Lower leg skin (tissue), 4 donors: ENCODE data around the gene LRRC46. TPM values are rescaled to one million over a fixed set of nuclear protein-coding genes. Genes with fewer than 3 reads are reported as not detected.

Source experiments
- DNase-seq, 2 donors: peaks; one replicate each; pipeline ENCODE4 v3.0.0-alpha.2; 2019; ENCODE audit warnings: low spot score in 2 of 2
- H3K4me3 ChIP-seq: fragments of 200-600 bp; sonication (generic); 2 replicates; pipeline ENCODE4 v1.5.1; 2017; ENCODE audit warnings: mild to moderate bottlenecking, low read depth; ENCODE audit not compliant: poor library complexity, severe bottlenecking
- POLR2A ChIP-seq, 2 donors: fragments of 450-650 bp; IDR thresholded peaks; one replicate each; pipeline ENCODE4 v1.6.1; 2016 to 2017; ENCODE audit warnings: antibody characterized with exemption in 2 of 2, mild to moderate bottlenecking in 1 of 2, moderate library complexity in 1 of 2
- WGBS, 2 donors: methylation state at CpG; one replicate each; pipeline ENCODE4 v1.1.5; 2018; 5-methylcytosine and 5-hydroxymethylcytosine counted together
- intact Hi-C: fragments of 100-400 bp; cut with DNase I; formaldehyde crosslinking; loops from one replicate; pipeline ENCODE4 v1.15.0; 2023; ENCODE audit warnings: low total_unique reads
- total RNA-seq, 4 donors: library from RNA; depleted of rRNA; stranded (reverse); fragments of >200 nt; gene quantifications; one replicate each; pipeline ENCODE4 v1.1.0, GENCODE V29; 2016
- TF ChIP-seq, protein P1 (sequence below), 3 donors: fragments of 450-650 bp; IDR thresholded peaks; one replicate each; pipeline ENCODE4 v1.5.1; 2016; ENCODE audit warnings: antibody characterized with exemption in 3 of 3, mild to moderate bottlenecking in 3 of 3, moderate library complexity in 2 of 3

LRRC46 gene
- total RNA-seq, 4 donors from 2014 or later: not detected

DNA sequence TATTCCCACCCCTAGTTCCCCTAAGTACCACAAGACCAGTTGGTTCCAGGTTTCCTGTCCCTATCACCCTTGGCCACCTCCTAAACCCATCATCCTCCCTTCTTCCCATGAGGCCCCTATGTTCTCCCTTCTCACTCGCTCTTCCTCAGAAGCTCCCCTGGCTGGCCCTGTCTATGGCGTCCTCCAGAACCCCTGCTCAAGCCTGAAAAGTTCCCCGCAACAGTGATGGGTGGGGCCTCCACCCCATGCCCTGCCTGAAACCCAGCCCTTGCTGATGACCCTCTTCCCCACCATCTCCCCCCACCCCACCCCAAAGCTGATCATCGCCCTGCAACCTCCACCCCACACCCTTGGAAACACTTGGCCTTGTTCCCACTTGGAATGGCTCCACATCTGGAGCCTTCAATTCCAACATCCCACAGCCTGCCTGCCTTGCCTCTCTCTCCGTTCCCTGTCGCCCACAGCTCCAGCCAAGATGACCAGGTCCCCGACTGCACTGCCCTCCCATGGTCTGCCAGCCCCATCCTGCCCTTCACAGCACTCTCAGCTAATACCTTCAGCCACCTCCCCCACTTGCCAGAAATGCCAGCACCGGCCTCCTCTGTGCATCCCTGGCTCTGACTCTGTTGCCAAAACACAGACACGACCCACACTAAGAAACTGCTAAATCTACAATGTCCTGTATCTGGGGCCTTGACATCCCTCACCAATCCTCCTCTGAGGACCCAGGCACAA lies 20.4 kb upstream of the LRRC46 start:
- TF ChIP-seq POLR2A (IDR thresholded peaks at IDR 0.05): no peak
- TF ChIP-seq, protein P1, sequence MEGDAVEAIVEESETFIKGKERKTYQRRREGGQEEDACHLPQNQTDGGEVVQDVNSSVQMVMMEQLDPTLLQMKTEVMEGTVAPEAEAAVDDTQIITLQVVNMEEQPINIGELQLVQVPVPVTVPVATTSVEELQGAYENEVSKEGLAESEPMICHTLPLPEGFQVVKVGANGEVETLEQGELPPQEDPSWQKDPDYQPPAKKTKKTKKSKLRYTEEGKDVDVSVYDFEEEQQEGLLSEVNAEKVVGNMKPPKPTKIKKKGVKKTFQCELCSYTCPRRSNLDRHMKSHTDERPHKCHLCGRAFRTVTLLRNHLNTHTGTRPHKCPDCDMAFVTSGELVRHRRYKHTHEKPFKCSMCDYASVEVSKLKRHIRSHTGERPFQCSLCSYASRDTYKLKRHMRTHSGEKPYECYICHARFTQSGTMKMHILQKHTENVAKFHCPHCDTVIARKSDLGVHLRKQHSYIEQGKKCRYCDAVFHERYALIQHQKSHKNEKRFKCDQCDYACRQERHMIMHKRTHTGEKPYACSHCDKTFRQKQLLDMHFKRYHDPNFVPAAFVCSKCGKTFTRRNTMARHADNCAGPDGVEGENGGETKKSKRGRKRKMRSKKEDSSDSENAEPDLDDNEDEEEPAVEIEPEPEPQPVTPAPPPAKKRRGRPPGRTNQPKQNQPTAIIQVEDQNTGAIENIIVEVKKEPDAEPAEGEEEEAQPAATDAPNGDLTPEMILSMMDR (IDR thresholded peaks at IDR 0.05): no peak
- WGBS, 2 donors: 50 to 60% methylated on average over 9 of the region's 9 CpGs
- no peak overlapping the region for H3K4me3 ChIP-seq
- peak in 1 of 2 donors; percentile 72 for DNase-seq
- intact Hi-C loops: no loop called here

DNA sequence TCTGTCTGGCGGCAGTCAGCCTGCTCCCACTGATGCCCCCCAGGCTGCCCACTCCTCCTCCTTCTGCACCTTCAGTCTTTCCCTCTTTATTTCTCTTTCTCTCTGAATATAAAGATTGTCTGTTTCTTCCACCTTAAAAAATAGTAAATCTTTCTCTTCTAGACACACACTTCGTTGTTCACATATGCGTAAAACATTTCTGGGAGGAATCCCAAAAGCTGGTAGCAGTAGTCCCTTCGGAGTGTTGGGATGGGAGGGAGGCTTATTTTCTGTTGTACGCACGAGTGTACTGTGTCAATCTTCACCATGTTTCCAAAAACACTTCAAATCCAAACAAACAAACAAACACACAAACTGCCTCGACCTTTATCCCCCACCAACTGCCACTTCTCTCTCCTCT lies 19.8 kb upstream of the LRRC46 start:
- H3K4me3 ChIP-seq: no peak overlapping the region
- DNase-seq: no peak
- intact Hi-C loops: no loop called here
- TF ChIP-seq, protein P1 (IDR thresholded peaks at IDR 0.05): no peak
- no peak for TF ChIP-seq POLR2A (IDR thresholded peaks at IDR 0.05)
- WGBS, 2 donors: 42 to 63% methylated on average over 7 of the region's 7 CpGs

DNA sequence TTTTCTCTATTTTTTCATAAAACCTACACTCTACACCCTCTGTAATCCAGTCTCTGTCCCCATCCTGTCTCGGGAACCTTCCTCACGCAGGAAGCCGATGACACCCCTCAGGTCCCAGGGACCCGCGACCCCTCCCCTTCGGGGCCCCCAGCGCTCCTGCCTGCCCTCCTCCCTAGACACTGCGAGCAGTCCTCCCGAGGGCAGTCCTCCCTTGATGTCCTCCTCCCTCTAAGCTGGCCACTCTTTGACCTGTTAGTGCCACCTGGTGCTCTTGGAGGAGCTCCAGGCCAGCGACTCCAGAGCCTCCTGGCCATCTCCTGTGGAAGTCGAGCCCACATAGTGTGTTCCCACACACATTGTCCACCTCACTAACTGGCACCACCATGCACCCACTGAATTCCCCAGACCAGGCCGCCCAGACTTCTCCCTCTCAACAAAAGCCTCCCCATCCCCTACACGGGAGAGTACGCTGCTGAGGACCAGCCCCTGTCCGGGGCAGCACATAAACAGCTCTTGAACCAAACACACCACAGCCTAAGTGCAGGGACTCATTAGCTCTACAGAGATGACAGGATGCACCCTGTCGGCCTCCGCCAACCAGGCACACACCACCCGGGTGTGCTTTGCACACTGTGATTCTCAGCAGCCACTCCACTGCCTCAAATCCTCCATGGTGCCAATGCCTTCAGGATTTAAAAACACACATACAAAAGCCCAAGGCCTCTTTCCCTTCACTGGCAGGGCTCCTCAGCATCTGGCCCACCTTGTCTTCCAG lies 19.1 kb upstream of the LRRC46 start:
- H3K4me3 ChIP-seq: no peak overlapping the region
- TF ChIP-seq, protein P1 (IDR thresholded peaks at IDR 0.05): no peak
- TF ChIP-seq POLR2A (IDR thresholded peaks at IDR 0.05): no peak
- intact Hi-C loops: no loop called here
- WGBS, 2 donors: 85% methylated on average over 18 of the region's 18 CpGs
- DNase-seq: peak in 1 of 2 donors; percentile 74

DNA sequence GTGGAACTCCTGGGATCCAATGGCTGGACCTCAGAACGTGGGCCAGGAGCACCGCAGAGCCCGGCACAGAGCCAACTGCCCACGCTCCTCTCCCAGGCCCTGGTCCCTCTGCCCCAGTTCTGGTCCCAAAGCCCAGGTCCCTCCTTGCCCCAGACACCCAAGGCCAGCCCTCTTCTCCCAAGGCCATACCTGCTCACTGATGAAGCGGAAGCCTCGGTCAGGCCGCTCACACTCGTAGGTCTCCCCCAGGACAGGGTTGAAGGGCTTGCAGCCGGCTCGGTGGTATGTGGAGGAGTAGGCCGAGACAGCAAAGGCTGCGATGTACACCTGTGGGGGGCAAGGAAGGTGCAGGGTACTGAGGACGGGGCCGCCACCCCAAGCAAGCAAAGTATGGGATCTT lies 18.4 kb upstream of the LRRC46 start:
- no peak for TF ChIP-seq POLR2A (IDR thresholded peaks at IDR 0.05)
- TF ChIP-seq, protein P1 (IDR thresholded peaks at IDR 0.05): no peak
- H3K4me3 ChIP-seq: no peak overlapping the region
- intact Hi-C loops: no loop called here
- peak in 1 of 2 donors; percentile 79 for DNase-seq
- 94 to 95% methylated on average over 10 to 14 of the region's 14 CpGs for WGBS, 2 donors

GRCh38 chr17:47813512-47814031 lies 17.9 kb upstream of the LRRC46 start:
- WGBS, 2 donors: 93 to 95% methylated on average over 18 to 22 of the region's 22 CpGs
- H3K4me3 ChIP-seq: no peak overlapping the region
- intact Hi-C loops: no loop called here
- TF ChIP-seq, protein P1 (IDR thresholded peaks at IDR 0.05): no peak
- no peak for TF ChIP-seq POLR2A (IDR thresholded peaks at IDR 0.05)
- DNase-seq: peak in 1 of 2 donors; percentile 78
